WTC11 (cell line): Measurements from ENCODE around the gene C19orf85. TPM values are rescaled to one million over a fixed set of nuclear protein-coding genes. Genes with fewer than 3 reads are reported as not detected.

Experiments
- ATAC-seq: fragments of 200-7000 bp; cut with Tn5 transposase; 2 replicates; pipeline ENCODE4 v1.10.0; 2021; ENCODE audit warnings: mild to moderate bottlenecking, moderate library complexity
- Bru-seq: library from RNA; stranded (reverse); fragments of 400-500 nt; gene quantifications from one replicate; lab custom pipeline; 2021; lab: Mats Ljungman, UMichigan
- CTCF ChIA-PET: fragments of 300-600 bp; sonication (Branson Sonifier 250); formaldehyde crosslinking; loops from one replicate; lab custom pipeline; 2021; ENCODE audit warnings: antibody characterized with exemption; lab: Charles Lee
- POLR2A ChIA-PET: fragments of 350-600 bp; sonication (Branson Sonifier 250); formaldehyde crosslinking; loops from one replicate; lab custom pipeline; 2021; ENCODE audit warnings: antibody characterized with exemption; lab: Charles Lee
- DNase-seq: peaks from one replicate; pipeline ENCODE4 v3.0.0; 2021; ENCODE audit warnings: low spot score
- H3K27ac Mint-ChIP-seq: 2 replicates; pipeline ENCODE4 v1.8.0; 2021; ENCODE audit warnings: mixed read lengths
- H3K27me3 Mint-ChIP-seq: 2 replicates; pipeline ENCODE4 v1.8.0; 2021; ENCODE audit warnings: low read depth, mild to moderate bottlenecking, moderate library complexity, mixed read lengths
- H3K36me3 Mint-ChIP-seq: 2 replicates; pipeline ENCODE4 v1.8.0; 2021; ENCODE audit warnings: mixed read lengths
- H3K4me1 Mint-ChIP-seq: 2 replicates; pipeline ENCODE4 v1.8.0; 2022; ENCODE audit warnings: mixed read lengths
- H3K4me3 Mint-ChIP-seq: 2 replicates; pipeline ENCODE4 v1.8.0; 2021; ENCODE audit warnings: mild to moderate bottlenecking, moderate library complexity, mixed read lengths
- H3K9me3 Mint-ChIP-seq: 2 replicates; pipeline ENCODE4 v1.8.0; 2021; ENCODE audit warnings: mixed read lengths
- CREB1 ChIP-seq: sonication (generic); formaldehyde crosslinking; IDR thresholded peaks from 2 replicates; pipeline ENCODE4 v1.8.0; 2023; ENCODE audit warnings: mild to moderate bottlenecking, missing genetic modification reagents
- EMX1 ChIP-seq: fragments of 250-450 bp; sonication (Bioruptor Pico); IDR thresholded peaks from 2 replicates; pipeline ENCODE4 v1.8.0; 2021; ENCODE audit warnings: mild to moderate bottlenecking
- FOXJ3 ChIP-seq: sonication (generic); formaldehyde crosslinking; IDR thresholded peaks from 2 replicates; pipeline ENCODE4 v1.9.0; 2021; ENCODE audit warnings: missing genetic modification reagents, mild to moderate bottlenecking, borderline replicate concordance
- GTF2I ChIP-seq: fragments of 250-450 bp; sonication (Bioruptor Pico); conservative IDR thresholded peaks from 2 replicates; pipeline ENCODE4 v1.4.0; 2021; ENCODE audit warnings: mild to moderate bottlenecking
- HMGA2 ChIP-seq: fragments of 250-450 bp; sonication (Bioruptor Pico); IDR thresholded peaks from 2 replicates; pipeline ENCODE4 v1.4.0; 2021; ENCODE audit warnings: mild to moderate bottlenecking, moderate library complexity
- NFYB ChIP-seq: sonication (generic); formaldehyde crosslinking; conservative IDR thresholded peaks from 2 replicates; pipeline ENCODE4 v1.8.0; 2022; ENCODE audit warnings: low read depth, missing genetic modification reagents
- PRRX2 ChIP-seq: fragments of 250-450 bp; sonication (Bioruptor Pico); IDR thresholded peaks from 2 replicates; pipeline ENCODE4 v1.8.0; 2021; ENCODE audit warnings: mild to moderate bottlenecking
- SOX15 ChIP-seq: fragments of 250-450 bp; sonication (Bioruptor Pico); IDR thresholded peaks from 2 replicates; pipeline ENCODE4 v1.9.0; 2021; ENCODE audit warnings: mild to moderate bottlenecking
- TP53 ChIP-seq: sonication (generic); formaldehyde crosslinking; IDR thresholded peaks from 2 replicates; pipeline ENCODE4 v1.8.1; 2023; ENCODE audit warnings: mild to moderate bottlenecking, missing genetic modification reagents
- ZNF121 ChIP-seq: sonication (generic); formaldehyde crosslinking; IDR thresholded peaks from 2 replicates; pipeline ENCODE4 v1.8.0; 2023; ENCODE audit warnings: missing genetic modification reagents
- ZNF219 ChIP-seq: sonication (generic); formaldehyde crosslinking; IDR thresholded peaks from 2 replicates; pipeline ENCODE4 v1.8.0; 2023; ENCODE audit warnings: missing genetic modification reagents, mild to moderate bottlenecking, borderline replicate concordance
- ZNF317 ChIP-seq: sonication (generic); formaldehyde crosslinking; IDR thresholded peaks from 2 replicates; pipeline ENCODE4 v1.8.1; 2023; ENCODE audit warnings: low read depth, mild to moderate bottlenecking, moderate library complexity, missing genetic modification reagents, borderline replicate concordance
- long read RNA-seq, 3 experiments: library from RNA in 1 of 3; library from capped mRNA in 1 of 3; library from polyadenylated mRNA in 1 of 3; unstranded in 2 of 3; stranded (forward) in 1 of 3; transcript quantifications; one replicate each; pipeline ENCODE4 v2.0.0, GENCODE V29; 2021
- total RNA-seq: library from RNA; stranded (reverse); gene quantifications from 3 replicates; pipeline ENCODE4 v1.2.3, GENCODE V29; 2021
- TF ChIP-seq, protein P1 (sequence below): sonication (generic); formaldehyde crosslinking; IDR thresholded peaks from 2 replicates; pipeline ENCODE4 v1.8.1; 2022; ENCODE audit warnings: mild to moderate bottlenecking, missing genetic modification reagents, moderate library complexity, borderline replicate concordance
- TF ChIP-seq, protein P2 (sequence below): sonication (generic); formaldehyde crosslinking; conservative IDR thresholded peaks from 2 replicates; pipeline ENCODE4 v1.8.1; 2022; ENCODE audit warnings: mild to moderate bottlenecking, missing genetic modification reagents
- TF ChIP-seq, protein P3 (sequence below): sonication (generic); formaldehyde crosslinking; IDR thresholded peaks from 2 replicates; pipeline ENCODE4 v1.8.0; 2023; ENCODE audit warnings: mild to moderate bottlenecking, missing genetic modification reagents
- TF ChIP-seq, protein P4 (sequence below): sonication (generic); formaldehyde crosslinking; IDR thresholded peaks from 2 replicates; pipeline ENCODE4 v1.8.0; 2023; ENCODE audit warnings: missing genetic modification reagents, mild to moderate bottlenecking, borderline replicate concordance
- TF ChIP-seq, protein P5 (sequence below): fragments of 250-450 bp; sonication (Bioruptor Pico); IDR thresholded peaks from 2 replicates; pipeline ENCODE4 v1.8.0; 2021; ENCODE audit warnings: mild to moderate bottlenecking
- TF ChIP-seq, protein P6 (sequence below): fragments of 250-450 bp; sonication (Bioruptor Pico); IDR thresholded peaks from 2 replicates; pipeline ENCODE4 v1.9.0; 2021; ENCODE audit warnings: mild to moderate bottlenecking, borderline replicate concordance
- TF ChIP-seq, protein P7 (sequence below): sonication (generic); formaldehyde crosslinking; IDR thresholded peaks from 2 replicates; pipeline ENCODE4 v1.8.1; 2022; ENCODE audit warnings: missing genetic modification reagents, borderline replicate concordance

C19orf85 gene
- total RNA-seq (2.1 to 2.5 TPM (median 2.2 TPM) in 3 replicates), Bru-seq, nascent RNA (percentile 28 among the genes with signal in this experiment)
- long read RNA-seq, experiment 1, transcript C19orf85-201 (2 exons, 1,292 nt), result major isoform, 5 of 5 reads
- long read RNA-seq, experiment 1, partial matches to known transcripts, result 0 of 5 reads
- long read RNA-seq, experiment 1, other reads (novel, unspliced or antisense), result 0 of 5 reads
- long read RNA-seq, experiment 2, transcript C19orf85-201 (2 exons, 1,292 nt), result major isoform, 5 of 5 reads
- long read RNA-seq, experiment 2, partial matches to known transcripts, result 0 of 5 reads
- long read RNA-seq, experiment 2, other reads (novel, unspliced or antisense), result 0 of 5 reads
- long read RNA-seq, experiment 3, result 0 reads

DNA sequence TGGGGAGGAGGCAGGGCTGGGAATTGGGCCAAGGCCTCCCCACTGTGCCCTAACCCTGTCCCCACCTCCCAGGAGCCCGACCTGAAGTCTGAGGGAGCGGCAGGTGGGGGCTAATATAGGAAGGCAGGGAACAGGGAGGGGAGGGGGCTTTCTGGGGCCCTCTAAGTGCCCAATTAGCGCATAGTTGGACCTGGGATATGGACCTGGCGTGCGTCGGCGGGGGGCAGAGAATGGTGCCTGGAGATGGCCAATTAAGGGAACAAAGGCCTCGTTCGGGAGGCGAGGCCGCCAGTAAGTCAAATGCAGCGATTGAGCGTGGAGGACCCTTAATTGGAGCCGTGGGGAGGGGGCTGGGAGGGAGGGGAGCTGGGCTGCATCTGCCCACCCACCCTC lies at the start of gene C19orf85:
C19orf85 (minus strand) TSS at position 90 of the 393 bp plus-strand sequence. CDS start 197 bp downstream, outside the sequence.
- CTCF ChIA-PET, result interaction anchor here (0.6 to 1.5 kb wide), 2 partner anchors 18 to 39 kb away, joined by 3 to 5 read pairs; no protein-coding TSS in a partner anchor
- Mint-ChIP-seq H3K27ac (no peak within 1 kb of the TSS), H3K36me3 (no peaks in the 10 kb centered on the region), H3K4me3 (peak within 1 kb of the TSS; percentile 30; the same call in 1 of the 2 replicates), H3K9me3 (no peaks in the 10 kb centered on the region), H3K4me1 (peaks cover 42% of the 10 kb centered on the region), H3K27me3 (peaks cover 28% of the 10 kb centered on the region)
- DNase-seq (peak; percentile 41), ATAC-seq (no peak)
- POLR2A ChIA-PET, result no interaction called here
- TF ChIP-seq, protein P1, sequence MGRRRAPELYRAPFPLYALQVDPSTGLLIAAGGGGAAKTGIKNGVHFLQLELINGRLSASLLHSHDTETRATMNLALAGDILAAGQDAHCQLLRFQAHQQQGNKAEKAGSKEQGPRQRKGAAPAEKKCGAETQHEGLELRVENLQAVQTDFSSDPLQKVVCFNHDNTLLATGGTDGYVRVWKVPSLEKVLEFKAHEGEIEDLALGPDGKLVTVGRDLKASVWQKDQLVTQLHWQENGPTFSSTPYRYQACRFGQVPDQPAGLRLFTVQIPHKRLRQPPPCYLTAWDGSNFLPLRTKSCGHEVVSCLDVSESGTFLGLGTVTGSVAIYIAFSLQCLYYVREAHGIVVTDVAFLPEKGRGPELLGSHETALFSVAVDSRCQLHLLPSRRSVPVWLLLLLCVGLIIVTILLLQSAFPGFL (CRISPR knock-in tag), result no peak
- TF ChIP-seq FOXJ3 (CRISPR knock-in tag), result no peak
- no peak for TF ChIP-seq ZNF121
- no peak for TF ChIP-seq PRRX2
- no peak for TF ChIP-seq ZNF317
- no peak for TF ChIP-seq TP53 (CRISPR knock-in tag)
- no peak for TF ChIP-seq ZNF219 (CRISPR knock-in tag)
- TF ChIP-seq, protein P2, sequence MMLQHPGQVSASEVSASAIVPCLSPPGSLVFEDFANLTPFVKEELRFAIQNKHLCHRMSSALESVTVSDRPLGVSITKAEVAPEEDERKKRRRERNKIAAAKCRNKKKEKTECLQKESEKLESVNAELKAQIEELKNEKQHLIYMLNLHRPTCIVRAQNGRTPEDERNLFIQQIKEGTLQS (CRISPR knock-in tag), result no peak
- TF ChIP-seq SOX15, result no peak
- TF ChIP-seq, protein P3, sequence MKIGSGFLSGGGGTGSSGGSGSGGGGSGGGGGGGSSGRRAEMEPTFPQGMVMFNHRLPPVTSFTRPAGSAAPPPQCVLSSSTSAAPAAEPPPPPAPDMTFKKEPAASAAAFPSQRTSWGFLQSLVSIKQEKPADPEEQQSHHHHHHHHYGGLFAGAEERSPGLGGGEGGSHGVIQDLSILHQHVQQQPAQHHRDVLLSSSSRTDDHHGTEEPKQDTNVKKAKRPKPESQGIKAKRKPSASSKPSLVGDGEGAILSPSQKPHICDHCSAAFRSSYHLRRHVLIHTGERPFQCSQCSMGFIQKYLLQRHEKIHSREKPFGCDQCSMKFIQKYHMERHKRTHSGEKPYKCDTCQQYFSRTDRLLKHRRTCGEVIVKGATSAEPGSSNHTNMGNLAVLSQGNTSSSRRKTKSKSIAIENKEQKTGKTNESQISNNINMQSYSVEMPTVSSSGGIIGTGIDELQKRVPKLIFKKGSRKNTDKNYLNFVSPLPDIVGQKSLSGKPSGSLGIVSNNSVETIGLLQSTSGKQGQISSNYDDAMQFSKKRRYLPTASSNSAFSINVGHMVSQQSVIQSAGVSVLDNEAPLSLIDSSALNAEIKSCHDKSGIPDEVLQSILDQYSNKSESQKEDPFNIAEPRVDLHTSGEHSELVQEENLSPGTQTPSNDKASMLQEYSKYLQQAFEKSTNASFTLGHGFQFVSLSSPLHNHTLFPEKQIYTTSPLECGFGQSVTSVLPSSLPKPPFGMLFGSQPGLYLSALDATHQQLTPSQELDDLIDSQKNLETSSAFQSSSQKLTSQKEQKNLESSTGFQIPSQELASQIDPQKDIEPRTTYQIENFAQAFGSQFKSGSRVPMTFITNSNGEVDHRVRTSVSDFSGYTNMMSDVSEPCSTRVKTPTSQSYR, result no peak
- TF ChIP-seq, protein P4, sequence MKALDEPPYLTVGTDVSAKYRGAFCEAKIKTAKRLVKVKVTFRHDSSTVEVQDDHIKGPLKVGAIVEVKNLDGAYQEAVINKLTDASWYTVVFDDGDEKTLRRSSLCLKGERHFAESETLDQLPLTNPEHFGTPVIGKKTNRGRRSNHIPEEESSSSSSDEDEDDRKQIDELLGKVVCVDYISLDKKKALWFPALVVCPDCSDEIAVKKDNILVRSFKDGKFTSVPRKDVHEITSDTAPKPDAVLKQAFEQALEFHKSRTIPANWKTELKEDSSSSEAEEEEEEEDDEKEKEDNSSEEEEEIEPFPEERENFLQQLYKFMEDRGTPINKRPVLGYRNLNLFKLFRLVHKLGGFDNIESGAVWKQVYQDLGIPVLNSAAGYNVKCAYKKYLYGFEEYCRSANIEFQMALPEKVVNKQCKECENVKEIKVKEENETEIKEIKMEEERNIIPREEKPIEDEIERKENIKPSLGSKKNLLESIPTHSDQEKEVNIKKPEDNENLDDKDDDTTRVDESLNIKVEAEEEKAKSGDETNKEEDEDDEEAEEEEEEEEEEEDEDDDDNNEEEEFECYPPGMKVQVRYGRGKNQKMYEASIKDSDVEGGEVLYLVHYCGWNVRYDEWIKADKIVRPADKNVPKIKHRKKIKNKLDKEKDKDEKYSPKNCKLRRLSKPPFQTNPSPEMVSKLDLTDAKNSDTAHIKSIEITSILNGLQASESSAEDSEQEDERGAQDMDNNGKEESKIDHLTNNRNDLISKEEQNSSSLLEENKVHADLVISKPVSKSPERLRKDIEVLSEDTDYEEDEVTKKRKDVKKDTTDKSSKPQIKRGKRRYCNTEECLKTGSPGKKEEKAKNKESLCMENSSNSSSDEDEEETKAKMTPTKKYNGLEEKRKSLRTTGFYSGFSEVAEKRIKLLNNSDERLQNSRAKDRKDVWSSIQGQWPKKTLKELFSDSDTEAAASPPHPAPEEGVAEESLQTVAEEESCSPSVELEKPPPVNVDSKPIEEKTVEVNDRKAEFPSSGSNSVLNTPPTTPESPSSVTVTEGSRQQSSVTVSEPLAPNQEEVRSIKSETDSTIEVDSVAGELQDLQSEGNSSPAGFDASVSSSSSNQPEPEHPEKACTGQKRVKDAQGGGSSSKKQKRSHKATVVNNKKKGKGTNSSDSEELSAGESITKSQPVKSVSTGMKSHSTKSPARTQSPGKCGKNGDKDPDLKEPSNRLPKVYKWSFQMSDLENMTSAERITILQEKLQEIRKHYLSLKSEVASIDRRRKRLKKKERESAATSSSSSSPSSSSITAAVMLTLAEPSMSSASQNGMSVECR, result no peak

DNA sequence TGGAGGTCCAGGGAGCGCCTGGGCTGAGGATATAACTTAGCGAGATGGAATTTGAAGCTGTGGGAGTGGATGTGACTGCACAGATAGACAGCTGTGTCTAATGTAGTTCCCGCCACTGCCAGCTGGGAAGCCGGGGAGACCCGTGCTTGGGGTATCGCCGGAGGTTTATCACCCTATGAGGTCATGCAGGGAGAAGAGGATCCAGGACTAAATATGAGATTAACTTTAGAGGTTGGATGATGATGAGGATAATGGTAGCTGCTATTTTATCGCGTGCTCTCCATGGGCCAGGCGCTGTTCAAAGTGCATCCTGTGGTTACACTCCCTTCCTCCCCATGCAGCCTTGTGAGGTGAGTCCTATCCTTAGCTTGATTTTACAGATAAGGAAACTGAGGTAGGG lies 43.6 kb upstream of the C19orf85 start:
- DNase-seq (no peak), ATAC-seq (no peak)
- CTCF ChIA-PET, result interaction anchor here (0.5 to 1.6 kb wide), 4 partner anchors 26 to 123 kb away, joined by 4 to 10 read pairs (median 4); partner anchors contain the start of gene ISOC2
- POLR2A ChIA-PET, result no interaction called here
- Mint-ChIP-seq H3K27me3 (peaks cover 69% of the 10 kb centered on the region), H3K4me3 (no peak overlapping the region), H3K27ac (no peak overlapping the region), H3K4me1 (no peaks in the 10 kb centered on the region), H3K9me3 (peaks cover 13% of the 10 kb centered on the region), H3K36me3 (peaks cover 6% of the 10 kb centered on the region)
- TF ChIP-seq CREB1 (CRISPR knock-in tag) (no peak), EMX1 (no peak), NFYB (no peak), GTF2I (CRISPR knock-in tag) (no peak), HMGA2 (CRISPR knock-in tag) (no peak)
- TF ChIP-seq, protein P5, sequence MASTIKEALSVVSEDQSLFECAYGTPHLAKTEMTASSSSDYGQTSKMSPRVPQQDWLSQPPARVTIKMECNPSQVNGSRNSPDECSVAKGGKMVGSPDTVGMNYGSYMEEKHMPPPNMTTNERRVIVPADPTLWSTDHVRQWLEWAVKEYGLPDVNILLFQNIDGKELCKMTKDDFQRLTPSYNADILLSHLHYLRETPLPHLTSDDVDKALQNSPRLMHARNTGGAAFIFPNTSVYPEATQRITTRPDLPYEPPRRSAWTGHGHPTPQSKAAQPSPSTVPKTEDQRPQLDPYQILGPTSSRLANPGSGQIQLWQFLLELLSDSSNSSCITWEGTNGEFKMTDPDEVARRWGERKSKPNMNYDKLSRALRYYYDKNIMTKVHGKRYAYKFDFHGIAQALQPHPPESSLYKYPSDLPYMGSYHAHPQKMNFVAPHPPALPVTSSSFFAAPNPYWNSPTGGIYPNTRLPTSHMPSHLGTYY, result no peak
- TF ChIP-seq, protein P6, sequence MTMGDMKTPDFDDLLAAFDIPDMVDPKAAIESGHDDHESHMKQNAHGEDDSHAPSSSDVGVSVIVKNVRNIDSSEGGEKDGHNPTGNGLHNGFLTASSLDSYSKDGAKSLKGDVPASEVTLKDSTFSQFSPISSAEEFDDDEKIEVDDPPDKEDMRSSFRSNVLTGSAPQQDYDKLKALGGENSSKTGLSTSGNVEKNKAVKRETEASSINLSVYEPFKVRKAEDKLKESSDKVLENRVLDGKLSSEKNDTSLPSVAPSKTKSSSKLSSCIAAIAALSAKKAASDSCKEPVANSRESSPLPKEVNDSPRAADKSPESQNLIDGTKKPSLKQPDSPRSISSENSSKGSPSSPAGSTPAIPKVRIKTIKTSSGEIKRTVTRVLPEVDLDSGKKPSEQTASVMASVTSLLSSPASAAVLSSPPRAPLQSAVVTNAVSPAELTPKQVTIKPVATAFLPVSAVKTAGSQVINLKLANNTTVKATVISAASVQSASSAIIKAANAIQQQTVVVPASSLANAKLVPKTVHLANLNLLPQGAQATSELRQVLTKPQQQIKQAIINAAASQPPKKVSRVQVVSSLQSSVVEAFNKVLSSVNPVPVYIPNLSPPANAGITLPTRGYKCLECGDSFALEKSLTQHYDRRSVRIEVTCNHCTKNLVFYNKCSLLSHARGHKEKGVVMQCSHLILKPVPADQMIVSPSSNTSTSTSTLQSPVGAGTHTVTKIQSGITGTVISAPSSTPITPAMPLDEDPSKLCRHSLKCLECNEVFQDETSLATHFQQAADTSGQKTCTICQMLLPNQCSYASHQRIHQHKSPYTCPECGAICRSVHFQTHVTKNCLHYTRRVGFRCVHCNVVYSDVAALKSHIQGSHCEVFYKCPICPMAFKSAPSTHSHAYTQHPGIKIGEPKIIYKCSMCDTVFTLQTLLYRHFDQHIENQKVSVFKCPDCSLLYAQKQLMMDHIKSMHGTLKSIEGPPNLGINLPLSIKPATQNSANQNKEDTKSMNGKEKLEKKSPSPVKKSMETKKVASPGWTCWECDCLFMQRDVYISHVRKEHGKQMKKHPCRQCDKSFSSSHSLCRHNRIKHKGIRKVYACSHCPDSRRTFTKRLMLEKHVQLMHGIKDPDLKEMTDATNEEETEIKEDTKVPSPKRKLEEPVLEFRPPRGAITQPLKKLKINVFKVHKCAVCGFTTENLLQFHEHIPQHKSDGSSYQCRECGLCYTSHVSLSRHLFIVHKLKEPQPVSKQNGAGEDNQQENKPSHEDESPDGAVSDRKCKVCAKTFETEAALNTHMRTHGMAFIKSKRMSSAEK (CRISPR knock-in tag), result no peak
- TF ChIP-seq, protein P7, sequence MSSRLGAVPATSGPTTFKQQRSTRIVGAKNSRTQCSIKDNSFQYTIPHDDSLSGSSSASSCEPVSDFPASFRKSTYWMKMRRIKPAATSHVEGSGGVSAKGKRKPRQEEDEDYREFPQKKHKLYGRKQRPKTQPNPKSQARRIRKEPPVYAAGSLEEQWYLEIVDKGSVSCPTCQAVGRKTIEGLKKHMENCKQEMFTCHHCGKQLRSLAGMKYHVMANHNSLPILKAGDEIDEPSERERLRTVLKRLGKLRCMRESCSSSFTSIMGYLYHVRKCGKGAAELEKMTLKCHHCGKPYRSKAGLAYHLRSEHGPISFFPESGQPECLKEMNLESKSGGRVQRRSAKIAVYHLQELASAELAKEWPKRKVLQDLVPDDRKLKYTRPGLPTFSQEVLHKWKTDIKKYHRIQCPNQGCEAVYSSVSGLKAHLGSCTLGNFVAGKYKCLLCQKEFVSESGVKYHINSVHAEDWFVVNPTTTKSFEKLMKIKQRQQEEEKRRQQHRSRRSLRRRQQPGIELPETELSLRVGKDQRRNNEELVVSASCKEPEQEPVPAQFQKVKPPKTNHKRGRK (CRISPR knock-in tag), result no peak
